HG03045 (cell line): ENCODE results near the gene ADCY6.

Experiments used
- ATAC-seq: cut with Tn5 transposase; IDR thresholded peaks from one replicate; pipeline ENCODE4 v1.9.1; 2021; ENCODE audit warnings: mild to moderate bottlenecking, moderate library complexity; ENCODE audit not compliant: unreplicated experiment

ADCY6 gene

GRCh38 chr12:48788854-48789775, at the start of gene ADCY6:
Gene ADCY6 (minus strand): TSS chr12:48789089. CDS start chr12:48783434, 5,655 bp downstream.
- no peak for ATAC-seq

- ATAC-seq = no peak
These were observed 49.2 kb upstream of the ADCY6 start for GRCh38 chr12:48838048-48838447.

- ATAC-seq = no peak
These were observed 43.6 kb upstream of the ADCY6 start for GRCh38 chr12:48832321-48833060.

- ATAC-seq = no peak
These were observed 42.4 kb upstream of the ADCY6 start for GRCh38 chr12:48831257-48831656.

GRCh38 chr12:48828841-48829575, 40.1 kb upstream of the ADCY6 start:
- no peak for ATAC-seq

- no peak for ATAC-seq
These were observed 39.4 kb upstream of the ADCY6 start for GRCh38 chr12:48828293-48828692.

- no peak for ATAC-seq
These were observed 38.7 kb upstream of the ADCY6 start for GRCh38 chr12:48827513-48828096.

GRCh38 chr12:48827026-48827425, 38.1 kb upstream of the ADCY6 start:
- ATAC-seq = no peak

- ATAC-seq = no peak
These were observed 37.4 kb upstream of the ADCY6 start for GRCh38 chr12:48826209-48826855.

- ATAC-seq = no peak
These were observed 36.0 kb upstream of the ADCY6 start for GRCh38 chr12:48824905-48825304.

- ATAC-seq = no peak
These were observed 35.2 kb upstream of the ADCY6 start for GRCh38 chr12:48824112-48824511.

GRCh38 chr12:48823281-48823680, 34.4 kb upstream of the ADCY6 start:
- no peak for ATAC-seq

GRCh38 chr12:48822711-48823110, 33.8 kb upstream of the ADCY6 start:
- ATAC-seq = no peak

GRCh38 chr12:48822139-48822538, 33.2 kb upstream of the ADCY6 start:
- ATAC-seq = no peak

- no peak for ATAC-seq
These were observed 31.3 kb upstream of the ADCY6 start for GRCh38 chr12:48819986-48820725.

- ATAC-seq = no peak
These were observed 30.1 kb upstream of the ADCY6 start for GRCh38 chr12:48818831-48819590.

GRCh38 chr12:48817873-48818830, 29.3 kb upstream of the ADCY6 start, which contains the start of gene CACNB3:
Gene CACNB3 (plus strand): TSS chr12:48818496. CDS start chr12:48818930, 434 bp downstream.
- ATAC-seq = peak; percentile 35
